ENCODE data around the gene SPIB.
"Not testable (repeated sequence)": the region's sequence is repeated elsewhere in the genome, so short reads cannot be mapped to it uniquely, and the experiment has no call there.

The SPIB gene

DNA sequence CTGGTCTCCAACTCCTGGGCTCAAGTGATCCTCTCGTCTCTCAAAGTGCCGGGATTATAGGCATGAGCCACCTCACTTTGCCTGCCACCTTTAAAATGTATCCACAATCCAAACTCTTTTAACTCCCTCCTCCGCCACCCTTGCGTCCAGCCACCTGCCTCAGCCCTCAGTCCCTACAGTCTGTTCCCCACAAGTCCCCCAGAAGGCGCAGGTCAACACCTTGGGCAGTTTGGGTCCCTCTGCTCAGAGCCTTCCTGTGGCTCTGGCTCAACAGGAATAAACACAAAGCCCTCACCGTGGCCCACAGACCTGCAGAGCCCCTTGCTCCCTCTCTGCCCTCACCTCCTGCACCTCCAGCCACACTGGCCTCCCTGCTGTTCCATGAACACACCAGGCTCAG lies 50.1 kb downstream of the SPIB start:
- no peak for DNase-seq (ENCODE audit: low spot score)

DNA sequence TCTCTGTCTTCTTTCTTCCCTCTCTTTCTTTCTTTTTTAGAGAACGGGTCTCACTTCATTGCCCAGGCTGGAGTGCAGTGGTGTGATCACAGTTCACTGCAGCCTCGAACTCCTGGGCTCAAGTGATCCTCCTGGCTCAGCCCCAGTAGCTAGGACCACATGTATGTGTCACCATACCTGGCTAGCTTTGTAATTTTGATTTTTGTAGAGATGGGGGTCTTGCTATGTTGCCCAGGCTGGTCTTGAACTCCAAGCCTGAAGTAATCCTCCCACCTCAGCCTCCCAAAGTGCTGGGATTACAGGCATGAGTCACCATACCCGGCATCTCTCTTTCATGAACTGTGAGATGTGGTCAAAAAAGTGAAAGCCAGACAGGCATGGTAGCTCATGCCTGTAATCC lies 54.6 kb downstream of the SPIB start:
- DNase-seq (ENCODE audit: low spot score), result not testable (repeated sequence)

DNA sequence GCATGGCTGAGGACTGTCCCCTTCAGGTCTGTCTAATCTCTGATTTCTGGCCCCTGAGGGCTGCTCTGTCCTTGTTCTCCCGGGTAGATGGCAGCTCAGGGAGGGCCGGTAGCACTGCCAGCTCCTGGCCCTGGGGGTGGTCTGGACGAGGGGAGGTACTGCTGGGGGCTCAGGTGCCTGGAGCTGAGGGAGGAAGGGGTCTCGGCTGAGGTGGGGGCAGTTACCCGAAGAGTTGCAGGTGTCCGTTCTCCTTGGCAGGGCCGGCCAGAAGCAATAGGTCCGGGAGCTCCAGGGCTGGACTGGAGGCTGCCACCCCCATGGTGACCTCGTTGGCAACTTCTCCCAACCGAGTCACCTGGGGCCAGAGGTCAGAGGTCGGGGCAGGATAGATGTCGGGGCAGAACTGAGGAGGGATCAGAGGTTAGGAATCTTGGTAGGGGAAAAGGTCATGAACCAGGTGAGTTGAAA lies 56.4 kb downstream of the SPIB start:
- no peak for DNase-seq (ENCODE audit: low spot score)

DNA sequence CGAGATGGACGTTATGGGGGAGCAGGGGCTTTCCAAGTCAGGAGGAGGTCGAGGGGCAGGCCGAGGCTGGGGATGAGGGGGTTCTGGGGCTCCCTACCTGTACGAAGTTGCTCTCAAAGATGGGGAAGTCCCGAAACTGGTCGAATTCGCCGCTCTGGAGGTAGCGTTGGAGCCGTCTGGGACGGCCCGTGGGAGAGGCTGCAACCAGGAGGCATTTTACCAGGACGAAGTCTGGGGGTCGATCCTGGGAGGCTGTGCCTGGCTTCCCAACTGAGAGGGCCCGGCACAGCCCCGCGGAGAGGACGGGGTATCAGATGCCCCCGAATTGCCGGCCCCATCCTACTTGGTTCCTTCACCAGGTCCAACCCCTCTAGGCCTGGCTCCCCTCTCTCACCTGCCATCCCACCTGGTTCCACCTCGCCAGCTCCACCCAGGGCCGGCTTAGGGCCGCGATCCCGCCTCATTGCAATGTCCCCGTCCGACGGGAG lies 57.0 kb downstream of the SPIB start:
- no peak for DNase-seq (ENCODE audit: low spot score)

DNA sequence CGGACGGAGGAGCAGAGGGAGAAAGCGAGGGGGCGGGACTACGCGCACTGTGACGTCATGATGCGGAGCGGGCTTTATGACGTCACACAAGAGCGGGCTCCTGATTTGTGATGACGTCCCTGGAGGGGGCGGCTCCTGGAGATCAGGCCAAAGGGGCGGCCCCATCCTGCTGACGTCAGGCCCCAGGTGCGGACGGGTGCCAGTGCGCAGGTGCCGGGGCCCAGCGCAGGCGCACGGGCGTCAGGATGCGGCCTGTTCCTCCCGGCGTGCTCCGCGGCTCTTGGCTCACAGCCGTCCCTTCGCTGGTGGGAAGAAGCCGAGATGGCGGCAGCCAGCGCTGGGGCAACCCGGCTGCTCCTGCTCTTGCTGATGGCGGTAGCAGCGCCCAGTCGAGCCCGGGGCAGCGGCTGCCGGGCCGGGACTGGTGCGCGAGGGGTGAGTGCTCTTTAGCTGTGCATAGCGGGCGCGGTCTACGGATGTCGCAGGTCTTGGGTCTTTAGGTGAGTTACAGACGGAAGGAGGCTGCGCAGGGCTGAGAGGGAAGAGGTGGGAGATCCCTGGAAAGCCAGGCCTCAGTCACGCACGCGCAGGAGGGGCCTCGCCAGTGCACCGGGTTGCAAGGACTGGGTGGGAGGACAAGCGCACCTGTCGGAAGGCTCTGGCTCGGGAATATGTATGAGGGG lies 57.6 kb downstream of the SPIB start, which contains the start of the genes EMC10 and GARIN5A:
Gene EMC10 (plus strand): TSS at position 284 of the 683 bp plus-strand sequence. CDS start 38 bp downstream, at position 322.
Gene GARIN5A (minus strand): TSS at position 625 of the 683 bp plus-strand sequence. CDS start 460 bp downstream, at position 165.
- DNase-seq (ENCODE audit: low spot score), result peak; percentile 95

DNA sequence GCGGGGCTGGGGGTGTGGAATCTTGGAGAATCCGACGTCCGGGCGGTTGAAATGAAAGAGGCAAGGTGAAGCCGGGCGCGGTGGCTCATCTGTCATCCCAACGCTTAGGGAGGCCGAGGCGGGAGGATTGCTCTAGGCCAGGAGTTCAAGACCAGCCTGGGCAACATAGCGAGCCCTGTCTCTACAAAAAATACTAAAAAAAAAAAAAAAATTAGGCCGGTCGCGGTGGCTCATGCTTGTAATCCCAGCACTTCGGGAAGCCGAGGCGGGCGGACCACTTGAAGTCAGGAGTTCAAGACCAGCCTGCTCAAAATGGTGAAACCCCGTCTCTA lies 58.1 kb downstream of the SPIB start:
- DNase-seq (ENCODE audit: low spot score), result no peak

DNA sequence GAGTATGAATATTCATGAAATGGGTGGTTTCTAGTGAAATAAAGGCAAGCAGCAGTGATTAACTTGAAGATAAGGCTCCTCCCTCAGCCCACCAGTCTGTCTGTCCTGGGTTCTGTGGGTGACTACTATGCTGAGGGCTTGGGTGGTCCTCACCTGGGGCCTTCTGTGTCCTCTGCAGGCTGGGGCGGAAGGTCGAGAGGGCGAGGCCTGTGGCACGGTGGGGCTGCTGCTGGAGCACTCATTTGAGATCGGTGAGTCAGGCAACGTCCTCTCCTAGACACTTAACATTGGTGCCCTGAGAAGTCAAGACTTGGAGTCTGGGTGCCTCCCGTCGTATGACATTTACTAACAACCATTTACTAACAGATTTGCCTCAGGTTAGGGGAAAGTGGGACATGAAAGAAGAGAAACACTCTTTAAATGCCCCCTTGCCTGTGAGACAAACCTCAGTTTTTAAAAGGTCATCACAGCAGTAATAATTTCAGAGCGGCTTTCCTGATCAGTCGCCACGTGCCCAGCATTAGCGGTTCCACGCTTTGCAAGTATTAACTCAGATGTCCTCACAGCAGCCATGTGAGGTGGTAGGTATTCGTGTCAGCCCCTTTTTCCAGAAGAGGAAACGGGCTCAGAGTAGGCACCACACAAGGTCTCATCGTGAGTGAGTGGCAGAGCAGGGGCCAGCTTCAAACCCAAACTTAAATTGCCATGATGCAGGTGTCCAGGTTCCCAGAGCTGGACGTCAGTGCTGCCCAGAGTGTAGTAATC lies 59.2 kb downstream of the SPIB start:
- no peak for DNase-seq (ENCODE audit: low spot score)

DNA sequence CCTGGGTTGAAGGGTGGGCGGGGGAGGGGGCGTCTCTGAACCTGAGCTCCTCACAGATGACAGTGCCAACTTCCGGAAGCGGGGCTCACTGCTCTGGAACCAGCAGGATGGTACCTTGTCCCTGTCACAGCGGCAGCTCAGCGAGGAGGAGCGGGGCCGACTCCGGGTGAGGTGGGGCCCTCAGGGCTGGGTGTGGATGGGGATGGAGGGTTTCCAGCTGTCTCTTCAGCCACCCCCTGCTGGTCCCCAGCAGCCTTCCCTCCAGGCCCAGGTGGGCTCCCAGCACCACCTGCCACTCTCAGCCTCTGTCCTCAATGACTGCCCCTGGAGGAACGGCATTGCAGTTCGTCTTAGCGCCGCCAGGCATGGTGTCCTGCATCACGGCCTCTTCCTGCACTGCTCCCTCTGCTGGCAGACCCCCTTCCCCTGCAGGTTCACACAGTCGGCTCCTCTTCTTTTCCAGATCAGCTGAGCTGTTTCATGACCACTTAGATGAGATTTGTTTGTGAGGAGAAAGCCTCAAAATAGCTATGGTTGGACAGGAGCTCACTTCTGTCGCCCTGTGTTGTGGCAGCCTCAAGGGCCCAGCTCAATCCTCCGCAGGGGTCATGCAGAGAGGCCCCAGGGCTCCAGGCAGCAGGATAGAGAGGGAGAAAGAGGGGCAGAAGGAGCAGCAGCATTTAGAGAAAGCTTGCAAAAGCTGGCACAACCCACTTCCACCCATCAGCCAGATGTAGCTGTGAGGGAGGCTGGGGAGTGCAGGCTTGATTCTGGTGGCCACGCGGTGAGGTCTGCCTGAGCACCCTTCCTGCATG lies 60.4 kb downstream of the SPIB start:
- DNase-seq (ENCODE audit: low spot score), result peak; percentile 62

DNA sequence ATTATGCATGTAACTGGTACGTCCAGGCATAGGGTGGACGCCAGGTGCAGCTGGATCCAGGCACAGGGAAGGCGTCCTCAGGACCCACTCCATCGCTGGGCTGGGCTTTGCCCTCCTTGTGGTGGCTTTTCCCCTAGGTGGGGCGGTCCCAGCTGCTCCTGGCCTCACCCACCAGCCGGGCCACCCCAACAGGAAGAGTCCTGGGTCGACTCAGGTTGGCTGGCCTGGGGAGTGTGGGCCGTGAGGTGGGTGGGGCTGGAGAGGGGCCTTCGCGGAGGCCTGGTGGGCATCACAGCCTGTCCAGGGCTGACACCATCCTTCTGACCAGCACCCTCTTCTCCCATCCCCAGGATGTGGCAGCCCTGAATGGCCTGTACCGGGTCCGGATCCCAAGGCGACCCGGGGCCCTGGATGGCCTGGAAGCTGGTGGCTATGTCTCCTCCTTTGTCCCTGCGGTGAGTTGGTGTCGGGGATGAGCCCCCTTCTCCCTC lies 61.1 kb downstream of the SPIB start:
- no peak for DNase-seq (ENCODE audit: low spot score)

DNA sequence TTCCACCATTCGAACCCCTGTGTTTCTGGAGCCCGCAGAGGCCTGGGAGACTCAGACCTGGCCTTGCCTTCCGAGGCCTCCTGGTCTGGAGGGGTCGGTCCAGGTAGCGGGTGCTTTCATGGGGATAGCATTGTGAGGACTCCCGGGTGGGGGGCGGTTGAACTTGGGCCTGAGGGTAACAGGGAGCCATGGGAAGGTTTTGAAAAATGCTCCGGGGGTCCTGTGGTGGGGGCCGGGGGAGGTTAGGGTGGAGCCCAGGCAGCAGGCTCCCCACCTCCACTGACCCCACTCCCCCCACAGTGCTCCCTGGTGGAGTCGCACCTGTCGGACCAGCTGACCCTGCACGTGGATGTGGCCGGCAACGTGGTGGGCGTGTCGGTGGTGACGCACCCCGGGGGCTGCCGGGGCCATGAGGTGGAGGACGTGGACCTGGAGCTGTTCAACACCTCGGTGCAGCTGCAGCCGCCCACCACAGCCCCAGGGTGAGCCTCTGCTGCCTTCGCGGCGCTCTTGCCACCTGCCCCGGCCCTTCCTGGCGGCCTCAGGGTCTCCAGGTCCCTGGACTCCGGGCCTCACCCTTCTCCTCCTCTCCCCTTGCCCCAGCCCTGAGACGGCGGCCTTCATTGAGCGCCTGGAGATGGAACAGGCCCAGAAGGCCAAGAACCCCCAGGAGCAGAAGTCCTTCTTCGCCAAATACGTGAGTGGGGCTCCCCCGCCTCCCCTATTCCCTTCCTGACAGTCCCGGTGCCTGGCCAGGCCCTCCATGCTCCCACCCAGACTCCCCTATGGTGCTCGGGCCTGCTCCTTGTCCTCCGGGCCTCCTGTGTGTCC lies 61.8 kb downstream of the SPIB start:
- DNase-seq (ENCODE audit: low spot score), result no peak

Measured in ecto neural progenitor cell (in vitro differentiated cells).